Measurements from ENCODE around the gene PCOLCE2.

The PCOLCE2 gene

DNA sequence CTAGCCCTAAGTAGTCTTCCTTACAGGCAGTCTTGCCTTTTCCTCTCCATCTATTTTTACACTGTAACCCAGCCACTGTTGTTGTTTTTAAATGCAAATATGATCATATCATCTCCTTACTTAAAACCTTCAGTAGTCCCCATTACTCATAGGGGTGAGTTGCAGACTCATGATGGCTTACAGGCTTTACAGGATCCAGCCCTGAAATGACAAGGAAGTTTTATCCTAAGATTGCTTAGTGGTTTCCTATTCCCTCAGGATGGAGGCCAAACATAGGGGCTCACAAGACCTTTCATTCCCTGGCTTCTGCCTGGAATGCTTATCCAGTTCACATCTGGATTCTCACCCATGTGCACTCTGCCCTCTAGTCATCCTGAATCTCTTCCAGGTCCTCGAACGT, 27.7 kb upstream of the PCOLCE2 start:
- no peak for TF ChIP-seq SNAI2 (CRISPR knock-in tag; IDR thresholded peaks at IDR 0.05)
- TF ChIP-seq TSHZ2 (CRISPR knock-in tag; IDR thresholded peaks at IDR 0.05): no peak
- TF ChIP-seq, protein P1, sequence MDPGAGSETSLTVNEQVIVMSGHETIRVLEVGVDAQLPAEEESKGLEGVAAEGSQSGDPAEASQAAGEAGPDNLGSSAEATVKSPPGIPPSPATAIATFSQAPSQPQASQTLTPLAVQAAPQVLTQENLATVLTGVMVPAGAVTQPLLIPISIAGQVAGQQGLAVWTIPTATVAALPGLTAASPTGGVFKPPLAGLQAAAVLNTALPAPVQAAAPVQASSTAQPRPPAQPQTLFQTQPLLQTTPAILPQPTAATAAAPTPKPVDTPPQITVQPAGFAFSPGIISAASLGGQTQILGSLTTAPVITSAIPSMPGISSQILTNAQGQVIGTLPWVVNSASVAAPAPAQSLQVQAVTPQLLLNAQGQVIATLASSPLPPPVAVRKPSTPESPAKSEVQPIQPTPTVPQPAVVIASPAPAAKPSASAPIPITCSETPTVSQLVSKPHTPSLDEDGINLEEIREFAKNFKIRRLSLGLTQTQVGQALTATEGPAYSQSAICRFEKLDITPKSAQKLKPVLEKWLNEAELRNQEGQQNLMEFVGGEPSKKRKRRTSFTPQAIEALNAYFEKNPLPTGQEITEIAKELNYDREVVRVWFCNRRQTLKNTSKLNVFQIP (CRISPR knock-in tag; IDR thresholded peaks at IDR 0.05; ENCODE audit: borderline replicate concordance, low read depth): no peak
- TF ChIP-seq BACH2 (CRISPR knock-in tag; IDR thresholded peaks at IDR 0.05; ENCODE audit: borderline replicate concordance): no peak
- TF ChIP-seq, protein P2, sequence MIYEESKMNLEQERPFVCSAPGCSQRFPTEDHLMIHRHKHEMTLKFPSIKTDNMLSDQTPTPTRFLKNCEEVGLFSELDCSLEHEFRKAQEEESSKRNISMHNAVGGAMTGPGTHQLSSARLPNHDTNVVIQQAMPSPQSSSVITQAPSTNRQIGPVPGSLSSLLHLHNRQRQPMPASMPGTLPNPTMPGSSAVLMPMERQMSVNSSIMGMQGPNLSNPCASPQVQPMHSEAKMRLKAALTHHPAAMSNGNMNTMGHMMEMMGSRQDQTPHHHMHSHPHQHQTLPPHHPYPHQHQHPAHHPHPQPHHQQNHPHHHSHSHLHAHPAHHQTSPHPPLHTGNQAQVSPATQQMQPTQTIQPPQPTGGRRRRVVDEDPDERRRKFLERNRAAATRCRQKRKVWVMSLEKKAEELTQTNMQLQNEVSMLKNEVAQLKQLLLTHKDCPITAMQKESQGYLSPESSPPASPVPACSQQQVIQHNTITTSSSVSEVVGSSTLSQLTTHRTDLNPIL (CRISPR knock-in tag; IDR thresholded peaks at IDR 0.05; ENCODE audit: low read depth): no peak
- no peak for TF ChIP-seq ESRRG (CRISPR knock-in tag; IDR thresholded peaks at IDR 0.05)
- no peak for TF ChIP-seq TCF4 (CRISPR knock-in tag; IDR thresholded peaks at IDR 0.05; ENCODE audit: borderline replicate concordance)
- no peak for TF ChIP-seq ARNTL (CRISPR knock-in tag; IDR thresholded peaks at IDR 0.05; ENCODE audit: borderline replicate concordance, low read depth)
- TF ChIP-seq TOX (CRISPR knock-in tag; IDR thresholded peaks at IDR 0.05; ENCODE audit: borderline replicate concordance): no peak
- TF ChIP-seq CSDC2 (CRISPR knock-in tag; IDR thresholded peaks at IDR 0.05): no peak
- no peak for TF ChIP-seq ISL1 (CRISPR knock-in tag; IDR thresholded peaks at IDR 0.05)
- TF ChIP-seq GLIS3 (CRISPR knock-in tag; IDR thresholded peaks at IDR 0.05): no peak
- TF ChIP-seq RARB (CRISPR knock-in tag; IDR thresholded peaks at IDR 0.05): no peak
- no peak for TF ChIP-seq ZFP3 (CRISPR knock-in tag; IDR thresholded peaks at IDR 0.05)
- no peak for TF ChIP-seq ZNF565 (CRISPR knock-in tag; conservative IDR thresholded peaks at IDR 0.05; ENCODE audit: low read depth)
- no peak for TF ChIP-seq PPARA (CRISPR knock-in tag; IDR thresholded peaks at IDR 0.05; ENCODE audit: borderline replicate concordance)
- TF ChIP-seq, protein P3, sequence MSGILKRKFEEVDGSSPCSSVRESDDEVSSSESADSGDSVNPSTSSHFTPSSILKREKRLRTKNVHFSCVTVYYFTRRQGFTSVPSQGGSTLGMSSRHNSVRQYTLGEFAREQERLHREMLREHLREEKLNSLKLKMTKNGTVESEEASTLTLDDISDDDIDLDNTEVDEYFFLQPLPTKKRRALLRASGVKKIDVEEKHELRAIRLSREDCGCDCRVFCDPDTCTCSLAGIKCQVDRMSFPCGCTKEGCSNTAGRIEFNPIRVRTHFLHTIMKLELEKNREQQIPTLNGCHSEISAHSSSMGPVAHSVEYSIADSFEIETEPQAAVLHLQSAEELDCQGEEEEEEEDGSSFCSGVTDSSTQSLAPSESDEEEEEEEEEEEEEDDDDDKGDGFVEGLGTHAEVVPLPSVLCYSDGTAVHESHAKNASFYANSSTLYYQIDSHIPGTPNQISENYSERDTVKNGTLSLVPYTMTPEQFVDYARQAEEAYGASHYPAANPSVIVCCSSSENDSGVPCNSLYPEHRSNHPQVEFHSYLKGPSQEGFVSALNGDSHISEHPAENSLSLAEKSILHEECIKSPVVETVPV (CRISPR knock-in tag; IDR thresholded peaks at IDR 0.05): no peak
- TF ChIP-seq OSR1 (CRISPR knock-in tag; IDR thresholded peaks at IDR 0.05): no peak
- TF ChIP-seq, protein P4, sequence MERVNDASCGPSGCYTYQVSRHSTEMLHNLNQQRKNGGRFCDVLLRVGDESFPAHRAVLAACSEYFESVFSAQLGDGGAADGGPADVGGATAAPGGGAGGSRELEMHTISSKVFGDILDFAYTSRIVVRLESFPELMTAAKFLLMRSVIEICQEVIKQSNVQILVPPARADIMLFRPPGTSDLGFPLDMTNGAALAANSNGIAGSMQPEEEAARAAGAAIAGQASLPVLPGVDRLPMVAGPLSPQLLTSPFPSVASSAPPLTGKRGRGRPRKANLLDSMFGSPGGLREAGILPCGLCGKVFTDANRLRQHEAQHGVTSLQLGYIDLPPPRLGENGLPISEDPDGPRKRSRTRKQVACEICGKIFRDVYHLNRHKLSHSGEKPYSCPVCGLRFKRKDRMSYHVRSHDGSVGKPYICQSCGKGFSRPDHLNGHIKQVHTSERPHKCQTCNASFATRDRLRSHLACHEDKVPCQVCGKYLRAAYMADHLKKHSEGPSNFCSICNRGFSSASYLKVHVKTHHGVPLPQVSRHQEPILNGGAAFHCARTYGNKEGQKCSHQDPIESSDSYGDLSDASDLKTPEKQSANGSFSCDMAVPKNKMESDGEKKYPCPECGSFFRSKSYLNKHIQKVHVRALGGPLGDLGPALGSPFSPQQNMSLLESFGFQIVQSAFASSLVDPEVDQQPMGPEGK (CRISPR knock-in tag; IDR thresholded peaks at IDR 0.05; ENCODE audit: borderline replicate concordance): no peak
- no peak for ATAC-seq

- TF ChIP-seq ESRRG (CRISPR knock-in tag; IDR thresholded peaks at IDR 0.05): no peak
- no peak for TF ChIP-seq ZNF8 (CRISPR knock-in tag; IDR thresholded peaks at IDR 0.05)
- TF ChIP-seq, protein P4 (CRISPR knock-in tag; IDR thresholded peaks at IDR 0.05; ENCODE audit: borderline replicate concordance): no peak
- TF ChIP-seq BACH2 (CRISPR knock-in tag; IDR thresholded peaks at IDR 0.05; ENCODE audit: borderline replicate concordance): no peak
- TF ChIP-seq OSR1 (CRISPR knock-in tag; IDR thresholded peaks at IDR 0.05): no peak
- TF ChIP-seq PPARA (CRISPR knock-in tag; IDR thresholded peaks at IDR 0.05; ENCODE audit: borderline replicate concordance): no peak
- TF ChIP-seq, protein P2 (CRISPR knock-in tag; IDR thresholded peaks at IDR 0.05; ENCODE audit: low read depth): no peak
- TF ChIP-seq, protein P1 (CRISPR knock-in tag; IDR thresholded peaks at IDR 0.05; ENCODE audit: borderline replicate concordance, low read depth): no peak
- TF ChIP-seq, protein P3 (CRISPR knock-in tag; IDR thresholded peaks at IDR 0.05): no peak
- no peak for TF ChIP-seq CSDC2 (CRISPR knock-in tag; IDR thresholded peaks at IDR 0.05)
- no peak for TF ChIP-seq ISL1 (CRISPR knock-in tag; IDR thresholded peaks at IDR 0.05)
- no peak for TF ChIP-seq ARNTL (CRISPR knock-in tag; IDR thresholded peaks at IDR 0.05; ENCODE audit: borderline replicate concordance, low read depth)
- no peak for TF ChIP-seq RARB (CRISPR knock-in tag; IDR thresholded peaks at IDR 0.05)
- no peak for TF ChIP-seq TCF4 (CRISPR knock-in tag; IDR thresholded peaks at IDR 0.05; ENCODE audit: borderline replicate concordance)
- TF ChIP-seq ZFP3 (CRISPR knock-in tag; IDR thresholded peaks at IDR 0.05): no peak
- TF ChIP-seq TOX (CRISPR knock-in tag; IDR thresholded peaks at IDR 0.05; ENCODE audit: borderline replicate concordance): no peak
- no peak for TF ChIP-seq GLIS3 (CRISPR knock-in tag; IDR thresholded peaks at IDR 0.05)
- no peak for ATAC-seq
Observed at GRCh38 chr3:142915636-142916035, 26.8 kb upstream of the PCOLCE2 start.

All from SK-N-SH treated with all-trans-retinoic acid at 6 μM for 48 hours (cell line).